RWPE1 (cell line): ENCODE results near the gene JUNB.

Source experiments
- CTCF ChIA-PET: fragments of 350-600 bp; sonication (Branson Sonifier 250); formaldehyde crosslinking; extraction: SDS; loops from one replicate; lab custom pipeline; 2021; lab: Yijun Ruan, JAX
- POLR2A ChIA-PET: fragments of 400-600 bp; formaldehyde crosslinking; extraction: SDS; loops from one replicate; lab custom pipeline; 2020; ENCODE audit warnings: antibody characterized with exemption; ENCODE audit not compliant: low non-redundant PET; lab: Yijun Ruan, JAX
- DNase-seq: peaks from one replicate; pipeline ENCODE4 v3.0.0; 2012; ENCODE audit warnings: low spot score
- H3K27ac ChIP-seq: fragments of 450-650 bp; 2 replicates; pipeline ENCODE4 v1.5.1; 2017
- TF ChIP-seq, protein P1 (sequence below): fragments of 450-650 bp; conservative IDR thresholded peaks from 2 replicates; pipeline ENCODE4 v1.5.1; 2017; ENCODE audit warnings: low read depth, mild to moderate bottlenecking

The JUNB gene

DNA sequence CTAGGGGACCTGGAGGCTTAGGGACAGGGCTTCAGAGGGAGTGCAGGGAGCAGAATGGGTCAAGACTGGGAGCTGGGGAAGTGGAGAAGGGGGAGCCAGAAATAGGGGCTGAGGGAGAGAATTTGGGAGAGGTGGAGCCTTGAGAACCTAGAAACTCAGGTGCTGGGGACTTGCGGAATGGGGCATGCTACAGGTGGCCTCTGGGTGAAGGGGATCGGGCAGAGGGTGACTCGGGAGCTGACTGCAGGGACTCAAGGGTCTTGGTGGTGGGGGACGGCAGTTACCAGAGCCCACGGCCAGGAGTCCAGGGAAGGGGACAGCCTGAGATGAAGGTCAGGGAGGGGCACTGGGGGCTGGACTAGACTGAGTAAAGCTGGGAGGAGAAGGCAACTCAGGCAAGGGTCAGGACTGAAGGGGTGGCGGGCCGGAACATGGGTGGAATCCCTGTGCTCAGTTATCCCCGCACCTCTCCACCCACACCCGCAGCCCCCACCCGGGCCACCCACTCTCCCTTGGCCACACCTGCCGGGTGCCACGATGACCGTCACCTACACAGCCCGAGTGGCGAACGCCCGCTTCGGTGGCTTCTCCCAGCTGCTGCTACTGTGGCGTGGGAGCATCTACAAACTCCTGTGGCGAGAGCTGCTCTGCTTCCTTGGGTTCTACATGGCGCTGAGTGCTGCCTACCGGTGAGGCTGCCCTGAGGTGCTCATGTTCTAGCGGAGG is 39.1 kb upstream of the JUNB start:
- TF ChIP-seq, protein P1, sequence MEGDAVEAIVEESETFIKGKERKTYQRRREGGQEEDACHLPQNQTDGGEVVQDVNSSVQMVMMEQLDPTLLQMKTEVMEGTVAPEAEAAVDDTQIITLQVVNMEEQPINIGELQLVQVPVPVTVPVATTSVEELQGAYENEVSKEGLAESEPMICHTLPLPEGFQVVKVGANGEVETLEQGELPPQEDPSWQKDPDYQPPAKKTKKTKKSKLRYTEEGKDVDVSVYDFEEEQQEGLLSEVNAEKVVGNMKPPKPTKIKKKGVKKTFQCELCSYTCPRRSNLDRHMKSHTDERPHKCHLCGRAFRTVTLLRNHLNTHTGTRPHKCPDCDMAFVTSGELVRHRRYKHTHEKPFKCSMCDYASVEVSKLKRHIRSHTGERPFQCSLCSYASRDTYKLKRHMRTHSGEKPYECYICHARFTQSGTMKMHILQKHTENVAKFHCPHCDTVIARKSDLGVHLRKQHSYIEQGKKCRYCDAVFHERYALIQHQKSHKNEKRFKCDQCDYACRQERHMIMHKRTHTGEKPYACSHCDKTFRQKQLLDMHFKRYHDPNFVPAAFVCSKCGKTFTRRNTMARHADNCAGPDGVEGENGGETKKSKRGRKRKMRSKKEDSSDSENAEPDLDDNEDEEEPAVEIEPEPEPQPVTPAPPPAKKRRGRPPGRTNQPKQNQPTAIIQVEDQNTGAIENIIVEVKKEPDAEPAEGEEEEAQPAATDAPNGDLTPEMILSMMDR = no peak
- POLR2A ChIA-PET = no interaction called here
- CTCF ChIA-PET = interaction anchor here (0.6 to 1.4 kb wide), 4 partner anchors 8 to 96 kb away, joined by 3 to 5 read pairs (median 4); no protein-coding TSS in a partner anchor
- H3K27ac ChIP-seq = peak overlapping the region; percentile 85
- no peak for DNase-seq

DNA sequence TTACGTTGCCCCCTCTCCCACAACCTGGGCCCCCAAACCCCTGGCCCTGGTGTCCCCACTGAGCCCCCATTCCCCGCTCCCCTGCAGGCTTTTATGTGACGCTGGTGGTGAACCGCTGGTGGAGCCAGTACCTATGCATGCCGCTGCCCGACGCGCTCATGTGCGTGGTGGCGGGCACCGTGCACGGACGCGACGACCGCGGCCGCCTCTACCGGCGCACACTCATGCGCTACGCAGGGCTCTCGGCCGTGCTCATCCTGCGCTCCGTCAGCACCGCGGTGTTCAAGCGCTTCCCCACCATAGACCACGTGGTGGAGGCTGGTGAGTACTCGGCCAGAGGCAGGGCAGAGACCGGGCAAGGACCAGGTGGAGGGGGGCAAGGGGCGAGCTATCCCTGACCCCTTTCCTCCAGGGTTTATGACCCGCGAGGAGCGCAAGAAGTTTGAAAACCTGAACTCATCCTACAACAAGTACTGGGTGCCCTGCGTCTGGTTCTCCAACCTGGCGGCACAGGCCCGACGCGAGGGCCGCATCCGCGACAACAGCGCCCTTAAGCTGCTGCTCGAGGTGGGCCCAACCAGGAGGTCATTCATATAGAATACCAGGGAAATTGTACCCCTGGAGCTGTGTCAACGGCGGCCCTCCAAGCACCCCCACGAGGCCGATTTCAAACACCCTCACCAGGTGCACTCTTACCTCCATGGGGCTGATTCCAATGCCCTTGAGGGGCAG is 36.7 kb upstream of the JUNB start:
- ChIA-PET POLR2A (interaction anchor here (0.6 kb wide), 1 partner anchor 43 kb away, joined by 5 read pairs; no protein-coding TSS in a partner anchor), CTCF (interaction anchor here (0.5 to 0.9 kb wide), 2 partner anchors 92 to 1130 kb away, joined by 4 read pairs; no protein-coding TSS in a partner anchor)
- no peak overlapping the region for H3K27ac ChIP-seq
- TF ChIP-seq, protein P1 = no peak
- no peak for DNase-seq

DNA sequence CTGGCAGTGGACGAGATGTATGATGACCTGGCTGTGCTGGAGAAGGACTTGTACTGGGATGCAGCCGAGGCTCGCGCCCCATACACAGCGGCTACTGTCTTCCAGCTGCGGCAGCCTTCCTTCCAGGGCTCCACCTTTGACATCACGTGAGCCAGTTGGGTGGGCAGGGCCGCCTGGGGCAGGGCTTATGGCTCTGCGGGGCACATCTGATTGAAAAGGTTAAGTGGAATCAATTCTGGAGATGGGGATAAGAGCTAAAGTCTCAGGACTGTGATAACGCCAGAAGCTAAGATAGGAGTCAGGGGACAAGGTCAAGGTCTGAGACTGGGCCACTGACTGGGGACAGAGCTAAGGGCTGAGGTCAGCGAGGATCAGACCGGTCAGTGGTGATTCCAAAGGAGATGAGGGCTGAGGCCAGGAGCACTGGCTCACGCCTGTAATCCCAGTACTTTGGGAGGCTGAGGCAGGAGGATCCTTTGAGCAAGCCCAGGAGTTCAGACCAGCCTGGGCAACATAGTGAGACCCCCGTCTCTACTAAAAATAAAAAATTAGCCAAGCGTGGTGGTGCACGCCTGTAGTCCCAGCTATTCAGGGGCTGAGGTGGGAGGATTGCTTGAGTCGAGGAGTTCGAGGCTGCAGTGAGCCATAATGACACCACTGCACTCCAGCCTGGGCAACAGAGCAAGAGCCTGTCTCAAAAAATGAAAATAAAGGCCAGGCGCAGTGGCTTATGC is 35.0 kb upstream of the JUNB start:
- no peak overlapping the region for H3K27ac ChIP-seq
- no peak for DNase-seq
- ChIA-PET POLR2A (no interaction called here), CTCF (interaction anchor here (0.7 to 2.8 kb wide), 3 partner anchors 40 to 134 kb away, joined by 3 to 19 read pairs (median 3); no protein-coding TSS in a partner anchor)
- TF ChIP-seq, protein P1 = no peak

DNA sequence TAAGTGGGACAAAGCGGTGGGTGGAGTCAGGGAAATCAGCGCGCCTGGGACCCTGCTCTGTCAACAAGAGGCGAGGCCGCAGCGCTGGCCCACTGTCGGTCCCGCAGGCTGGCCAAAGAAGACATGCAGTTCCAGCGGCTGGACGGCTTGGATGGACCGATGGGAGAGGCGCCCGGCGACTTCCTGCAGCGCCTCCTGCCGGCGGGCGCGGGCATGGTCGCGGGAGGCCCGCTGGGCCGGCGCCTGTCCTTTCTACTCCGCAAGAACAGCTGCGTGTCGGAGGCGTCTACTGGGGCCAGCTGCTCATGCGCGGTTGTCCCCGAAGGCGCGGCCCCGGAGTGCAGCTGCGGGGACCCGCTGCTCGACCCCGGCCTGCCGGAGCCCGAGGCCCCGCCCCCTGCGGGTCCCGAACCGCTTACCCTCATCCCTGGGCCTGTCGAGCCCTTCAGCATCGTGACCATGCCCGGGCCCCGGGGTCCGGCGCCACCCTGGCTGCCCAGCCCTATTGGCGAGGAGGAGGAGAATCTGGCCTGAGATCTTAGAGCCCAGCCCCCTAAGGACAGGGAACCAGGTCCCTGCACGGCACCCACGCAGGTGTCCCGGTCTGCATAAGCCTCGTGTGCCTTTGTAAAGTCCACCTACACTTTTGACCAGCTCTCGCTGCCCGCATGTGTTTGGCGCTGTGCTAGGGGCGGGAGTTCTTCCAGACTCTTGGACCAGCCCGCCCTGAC is 33.6 kb upstream of the JUNB start:
- TF ChIP-seq, protein P1 = peak; percentile 76
- no peak overlapping the region for H3K27ac ChIP-seq
- peak; percentile 27 for DNase-seq
- ChIA-PET POLR2A (no interaction called here), CTCF (interaction anchor here (0.6 to 2.8 kb wide), 19 partner anchors 8 to 115 kb away, joined by 3 to 19 read pairs (median 4); no protein-coding TSS in a partner anchor)

DNA sequence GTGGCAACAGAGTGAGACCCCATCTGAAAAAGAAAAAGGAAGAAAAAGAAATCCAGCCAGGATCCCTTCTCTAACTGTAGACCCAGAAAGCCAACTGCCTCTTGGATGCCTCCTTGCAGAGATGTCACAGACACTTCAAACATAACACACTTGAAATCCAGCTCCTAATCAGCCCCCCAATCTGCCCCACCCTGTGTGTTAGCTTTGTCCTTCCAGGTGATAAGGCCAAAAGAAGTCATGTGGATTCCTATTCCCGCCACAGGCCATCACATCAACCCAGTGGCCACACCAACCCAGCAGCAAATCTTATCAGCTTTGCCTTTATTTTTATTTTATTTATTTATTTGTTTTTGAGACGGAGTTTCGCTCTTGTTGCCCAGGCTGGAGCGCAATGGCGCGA is 31.6 kb upstream of the JUNB start:
- 0 out of 2 replicates have a peak overlapping the region, but pooled peaks have one; percentile 16 for H3K27ac ChIP-seq
- ChIA-PET POLR2A (interaction anchor here (0.5 to 0.7 kb wide), 2 partner anchors 15 to 39 kb away, joined by 4 to 5 read pairs; no protein-coding TSS in a partner anchor), CTCF (interaction anchor here (0.6 to 2.7 kb wide), 9 partner anchors 9 to 211 kb away, joined by 3 to 25 read pairs (median 4); partner anchors contain the start of gene GET3)
- DNase-seq = no peak
- TF ChIP-seq, protein P1 = no peak
